HEK293T (cell line): ENCODE data around the gene GLT8D2.

Experiments
- BHLHE40 ChIP-seq: fragments of 450-650 bp; IDR thresholded peaks from 2 replicates; pipeline ENCODE4 v1.6.1; 2016; ENCODE audit warnings: mild to moderate bottlenecking, moderate library complexity, borderline replicate concordance
- ELF4 ChIP-seq: fragments of 450-650 bp; IDR thresholded peaks from 2 replicates; pipeline ENCODE4 v1.6.1; 2017; ENCODE audit warnings: antibody characterized with exemption
- FOXA1 ChIP-seq: fragments of 450-650 bp; IDR thresholded peaks from 2 replicates; pipeline ENCODE4 v1.6.1; 2016; ENCODE audit warnings: mild to moderate bottlenecking
- FOXM1 ChIP-seq: fragments of 450-650 bp; IDR thresholded peaks from 2 replicates; pipeline ENCODE4 v1.6.1; 2017; ENCODE audit warnings: mild to moderate bottlenecking, borderline replicate concordance
- L3MBTL2 ChIP-seq: fragments of 450-650 bp; conservative IDR thresholded peaks from 2 replicates; pipeline ENCODE4 v1.6.1; 2016; ENCODE audit warnings: mild to moderate bottlenecking
- NFRKB ChIP-seq: fragments of 450-650 bp; IDR thresholded peaks from 2 replicates; pipeline ENCODE4 v1.6.1; 2016; ENCODE audit warnings: mild to moderate bottlenecking, moderate library complexity
- SUZ12 ChIP-seq: fragments of 450-650 bp; IDR thresholded peaks from 2 replicates; pipeline ENCODE4 v1.6.1; 2016; ENCODE audit warnings: mild to moderate bottlenecking
- TARDBP ChIP-seq: fragments of 450-650 bp; IDR thresholded peaks from 2 replicates; pipeline ENCODE4 v1.6.1; 2016

DNA sequence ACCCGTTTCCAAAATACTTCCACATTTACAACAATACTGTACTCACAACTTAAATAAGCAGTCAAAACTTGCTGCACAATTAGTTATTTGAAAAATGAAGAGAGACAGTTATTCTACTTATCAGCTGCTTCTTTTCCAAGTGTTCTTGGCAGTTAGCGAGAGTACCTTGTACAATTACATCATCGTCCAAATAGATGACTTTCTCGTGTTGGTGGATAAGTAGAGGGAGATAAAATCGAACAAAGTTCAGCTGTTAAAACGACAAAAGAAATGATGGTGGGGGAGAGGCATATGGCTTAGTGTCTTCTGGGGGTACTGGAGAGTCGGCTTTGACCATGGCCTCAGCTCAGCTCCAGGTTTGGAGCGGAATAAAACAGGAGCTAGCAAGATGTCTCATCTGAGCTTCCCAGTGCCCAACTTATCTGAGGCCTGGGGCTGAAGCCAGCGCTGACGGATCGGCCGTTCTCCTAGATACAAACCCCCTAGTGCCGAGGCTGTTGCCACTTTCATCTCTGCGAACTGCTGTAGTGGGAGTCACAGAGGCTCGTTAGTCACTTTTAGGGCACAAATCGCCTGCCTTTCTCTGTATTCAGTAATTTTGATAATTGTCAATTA, 52.6 kb downstream of the GLT8D2 start:
- TF ChIP-seq SUZ12 (no peak), BHLHE40 (no peak), FOXM1 (no peak), NFRKB (no peak), TARDBP (no peak), ELF4 (no peak), FOXA1 (no peak), L3MBTL2 (no peak)
